ENCODE data around the gene EFL1.

DNA sequence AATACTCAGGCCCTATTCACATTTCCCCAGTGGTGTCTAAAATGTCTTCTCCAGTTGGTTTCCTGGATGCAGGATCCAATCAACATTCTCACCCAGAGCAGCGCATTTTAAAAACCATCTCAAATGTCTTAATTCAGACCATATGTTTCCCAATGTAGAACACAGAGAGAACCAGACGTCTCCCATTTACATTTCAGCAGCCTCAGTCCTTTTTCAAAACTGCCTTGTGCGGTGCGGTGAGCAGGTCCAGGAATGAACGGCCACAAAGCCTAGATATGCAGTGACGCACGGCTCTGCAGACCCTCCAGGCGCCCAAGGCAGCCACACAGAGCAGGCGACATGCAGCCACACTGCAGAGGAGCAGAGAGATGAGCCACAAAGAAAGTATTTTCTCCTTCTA lies 150.6 kb downstream of the EFL1 start:
- TF ChIP-seq TAF1 (IDR thresholded peaks at IDR 0.05; ENCODE audit: borderline replicate concordance, low read depth, low read length) (no peak), MEF2B (IDR thresholded peaks at IDR 0.05; ENCODE audit: partially characterized antibody, poor library complexity, severe bottlenecking) (no peak), CBFB (IDR thresholded peaks at IDR 0.05; ENCODE audit: low read depth) (no peak), NFIC (IDR thresholded peaks at IDR 0.05; ENCODE audit: low read depth, low read length) (no peak), CTCF (IDR thresholded peaks at IDR 0.05 in 2 of 3, conservative IDR thresholded peaks at IDR 0.05 in 1 of 3; ENCODE audit: control insufficient read depth in 2 of 3, extremely low read depth in 1 of 3, insufficient read depth in 1 of 3, low read depth in 3 of 3, low read length in 3 of 3) (no peak), ZNF274 (IDR thresholded peaks at IDR 0.05; ENCODE audit: insufficient read depth, insufficient read length) (no peak), EZH2 (IDR thresholded peaks at IDR 0.05; ENCODE audit: borderline replicate concordance, control insufficient read depth, low read depth, low read length) (no peak)
- TF ChIP-seq, protein P1, sequence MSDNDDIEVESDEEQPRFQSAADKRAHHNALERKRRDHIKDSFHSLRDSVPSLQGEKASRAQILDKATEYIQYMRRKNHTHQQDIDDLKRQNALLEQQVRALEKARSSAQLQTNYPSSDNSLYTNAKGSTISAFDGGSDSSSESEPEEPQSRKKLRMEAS (IDR thresholded peaks at IDR 0.05; ENCODE audit: low read depth, low read length): no peak

Measured in GM12878 (cell line).